ENCODE measurements around the gene SPTLC1. TPM values are rescaled to one million over a fixed set of nuclear protein-coding genes. Genes with fewer than 3 reads are reported as not detected.

The SPTLC1 gene, protein sequence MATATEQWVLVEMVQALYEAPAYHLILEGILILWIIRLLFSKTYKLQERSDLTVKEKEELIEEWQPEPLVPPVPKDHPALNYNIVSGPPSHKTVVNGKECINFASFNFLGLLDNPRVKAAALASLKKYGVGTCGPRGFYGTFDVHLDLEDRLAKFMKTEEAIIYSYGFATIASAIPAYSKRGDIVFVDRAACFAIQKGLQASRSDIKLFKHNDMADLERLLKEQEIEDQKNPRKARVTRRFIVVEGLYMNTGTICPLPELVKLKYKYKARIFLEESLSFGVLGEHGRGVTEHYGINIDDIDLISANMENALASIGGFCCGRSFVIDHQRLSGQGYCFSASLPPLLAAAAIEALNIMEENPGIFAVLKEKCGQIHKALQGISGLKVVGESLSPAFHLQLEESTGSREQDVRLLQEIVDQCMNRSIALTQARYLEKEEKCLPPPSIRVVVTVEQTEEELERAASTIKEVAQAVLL
- 10 to 100 TPM; 13.4 to 86.5 (median 37.9) TPM for polyA plus RNA-seq
- long read RNA-seq, donor 1, transcript SPTLC1-201 (15 exons, 1,894 nt) = major isoform, 31 of 37 reads
- long read RNA-seq, donor 1, partial matches to known transcripts = 0 of 37 reads
- long read RNA-seq, donor 1, other reads (novel, unspliced or antisense) = 0 of 37 reads
- long read RNA-seq, donor 2, transcript SPTLC1-201 (15 exons, 1,894 nt) = major isoform, 7 of 12 reads
- long read RNA-seq, donor 2, partial matches to known transcripts = 0 of 12 reads
- long read RNA-seq, donor 2, other reads (novel, unspliced or antisense) = 0 of 12 reads
- long read RNA-seq, donor 3, transcript SPTLC1-204 (3 exons, 490 nt) = major isoform, 5 of 11 reads
- long read RNA-seq, donor 3, partial matches to known transcripts = 0 of 11 reads
- long read RNA-seq, donor 3, other reads (novel, unspliced or antisense) = 0 of 11 reads
- long read RNA-seq, donor 4, partial matches to known transcripts = 0 of 1 reads
- long read RNA-seq, donor 4, other reads (novel, unspliced or antisense) = 0 of 1 reads
- long read RNA-seq, donor 5, transcript SPTLC1-204 (3 exons, 490 nt) = major isoform, 7 of 10 reads
- long read RNA-seq, donor 5, partial matches to known transcripts = 0 of 10 reads
- long read RNA-seq, donor 5, other reads (novel, unspliced or antisense) = 0 of 10 reads
- long read RNA-seq, donor 6, transcript SPTLC1-201 (15 exons, 1,894 nt) = major isoform, 5 of 8 reads
- long read RNA-seq, donor 6, partial matches to known transcripts = 0 of 8 reads
- long read RNA-seq, donor 6, other reads (novel, unspliced or antisense) = 0 of 8 reads
- long read RNA-seq, donor 7, transcript SPTLC1-201 (15 exons, 1,894 nt) = major isoform, 8 of 16 reads
- long read RNA-seq, donor 7, transcript SPTLC1-202 (6 exons, 946 nt) = minor isoform, 5 of 16 reads
- long read RNA-seq, donor 7, partial matches to known transcripts = 0 of 16 reads
- long read RNA-seq, donor 7, other reads (novel, unspliced or antisense) = 0 of 16 reads
- long read RNA-seq, donor 8, partial matches to known transcripts = 0 of 1 reads
- long read RNA-seq, donor 8, other reads (novel, unspliced or antisense) = 0 of 1 reads
- long read RNA-seq, donor 9, partial matches to known transcripts = 0 of 2 reads
- long read RNA-seq, donor 9, other reads (novel, unspliced or antisense) = 0 of 2 reads
- long read RNA-seq, donor 10, transcript SPTLC1-201 (15 exons, 1,894 nt) = major isoform, 22 of 26 reads
- long read RNA-seq, donor 10, partial matches to known transcripts = 0 of 26 reads
- long read RNA-seq, donor 10, other reads (novel, unspliced or antisense) = 0 of 26 reads

- Histone ChIP-seq H3K4me1 (ENCODE audit: control insufficient read depth in 3 of 3, insufficient read depth in 2 of 3, low read depth in 1 of 3, low read length in 2 of 3) (peaks cover 0 to 7% (median 0%) of the 10 kb centered on the region in 3 donors), H3K27ac (ENCODE audit: low read depth in 1 of 3, low read length in 2 of 3) (peak within 1 kb of the TSS; percentile 78 to 91 (median 86)), H3K27me3 (ENCODE audit: control insufficient read depth in 3 of 3, insufficient read depth in 3 of 3, low read length in 3 of 3) (peaks cover 0 to 5% (median 0%) of the 10 kb centered on the region in 3 donors), H3K4me3 (ENCODE audit: low read depth in 1 of 3, low read length in 3 of 3) (peak within 1 kb of the TSS; percentile 79 to 93 (median 81)), H3K36me3 (ENCODE audit: control insufficient read depth in 3 of 3, insufficient read depth in 2 of 3, low read depth in 1 of 3, low read length in 3 of 3) (no peaks in the 10 kb centered on the region), H3K9me3 (ENCODE audit: control insufficient read depth in 2 of 2, insufficient read depth in 1 of 2, low read depth in 1 of 2, low read length in 1 of 2) (no peaks in the 10 kb centered on the region)
- 0 to 1% (median 1%) methylated on average over 57 to 60 of the region's 60 CpGs for WGBS, 3 donors
- FAIRE-seq (no peak), DNase-seq (peak; percentile 95 to 99)
These were observed at the start of gene SPTLC1 for GRCh38 chr9:92115071-92115858. TSS of gene SPTLC1 (minus strand) at chr9:92115413. CDS start at chr9:92115370, 43 bp downstream.

DNA sequence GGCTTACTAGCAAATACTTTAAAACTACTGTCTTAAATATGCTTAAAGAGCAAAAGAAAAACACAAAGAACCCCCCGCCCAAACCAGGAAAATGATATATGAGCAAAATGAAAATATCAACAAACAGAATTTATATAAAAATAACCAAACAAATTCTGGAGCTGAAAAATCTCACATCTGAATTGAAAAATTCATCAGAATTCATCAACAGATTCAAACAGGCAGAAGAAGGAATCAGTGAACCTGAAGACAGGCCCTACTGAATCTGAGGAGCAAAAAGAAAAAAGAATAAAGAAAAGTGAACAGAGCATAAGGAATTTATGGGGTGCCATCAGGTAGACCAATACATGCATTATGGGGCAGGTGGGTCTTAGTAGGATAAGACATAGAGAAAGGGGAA is 49.8 kb upstream of the SPTLC1 start:
- Histone ChIP-seq H3K36me3 (ENCODE audit: control insufficient read depth in 3 of 3, insufficient read depth in 2 of 3, low read depth in 1 of 3, low read length in 3 of 3) (no peaks in the 10 kb centered on the region), H3K4me3 (ENCODE audit: low read depth in 1 of 3, low read length in 3 of 3) (no peak overlapping the region), H3K9me3 (ENCODE audit: control insufficient read depth in 2 of 2, insufficient read depth in 1 of 2, low read depth in 1 of 2, low read length in 1 of 2) (peaks cover 0 to 15% of the 10 kb centered on the region in 2 donors), H3K4me1 (ENCODE audit: control insufficient read depth in 3 of 3, insufficient read depth in 2 of 3, low read depth in 1 of 3, low read length in 2 of 3) (no peaks in the 10 kb centered on the region), H3K27me3 (ENCODE audit: control insufficient read depth in 3 of 3, insufficient read depth in 3 of 3, low read length in 3 of 3) (peaks cover 0 to 5% (median 0%) of the 10 kb centered on the region in 3 donors), H3K27ac (ENCODE audit: low read depth in 1 of 3, low read length in 2 of 3) (no peak overlapping the region)
- WGBS, 3 donors = 92 to 97% (median 94%) methylated on average over 1 of the region's 1 CpG
- no peak for FAIRE-seq
- DNase-seq = no peak

DNA sequence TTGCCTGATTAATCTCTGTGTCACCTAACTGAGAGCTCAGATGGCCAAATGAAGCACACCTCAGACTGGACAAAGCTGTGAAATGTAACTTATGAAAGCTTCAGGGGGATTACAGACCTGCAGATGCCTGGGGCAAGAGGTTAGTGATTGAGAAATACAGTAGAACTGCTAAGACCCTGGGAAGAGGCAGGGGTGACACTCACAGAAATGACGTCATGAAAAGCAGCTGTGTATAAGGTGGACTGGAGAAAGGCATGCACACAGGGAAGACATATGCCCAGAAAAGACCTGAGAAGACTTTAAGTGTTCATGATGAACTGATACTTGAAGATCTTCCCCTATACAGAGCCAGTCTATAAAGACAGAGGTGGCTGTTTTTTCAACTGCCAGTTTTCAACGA is 49.3 kb upstream of the SPTLC1 start:
- DNase-seq (no peak), FAIRE-seq (no peak)
- H3K4me1 ChIP-seq (ENCODE audit: control insufficient read depth in 3 of 3, insufficient read depth in 2 of 3, low read depth in 1 of 3, low read length in 2 of 3) = no peaks in the 10 kb centered on the region
- no peak overlapping the region for H3K27ac ChIP-seq (ENCODE audit: low read depth in 1 of 3, low read length in 2 of 3)
- peaks cover 0 to 15% of the 10 kb centered on the region in 2 donors for H3K9me3 ChIP-seq (ENCODE audit: control insufficient read depth in 2 of 2, insufficient read depth in 1 of 2, low read depth in 1 of 2, low read length in 1 of 2)
- H3K36me3 ChIP-seq (ENCODE audit: control insufficient read depth in 3 of 3, insufficient read depth in 2 of 3, low read depth in 1 of 3, low read length in 3 of 3) = no peaks in the 10 kb centered on the region
- no peak overlapping the region for H3K4me3 ChIP-seq (ENCODE audit: low read depth in 1 of 3, low read length in 3 of 3)
- WGBS, 3 donors = 79 to 90% (median 90%) methylated on average over 2 of the region's 2 CpGs
- H3K27me3 ChIP-seq (ENCODE audit: control insufficient read depth in 3 of 3, insufficient read depth in 3 of 3, low read length in 3 of 3) = peaks cover 0 to 5% (median 0%) of the 10 kb centered on the region in 3 donors

GRCh38 chr9:92163276-92163675 is 48.1 kb upstream of the SPTLC1 start:
- no peaks in the 10 kb centered on the region for H3K4me1 ChIP-seq (ENCODE audit: control insufficient read depth in 3 of 3, insufficient read depth in 2 of 3, low read depth in 1 of 3, low read length in 2 of 3)
- WGBS, 3 donors = 79 to 84% (median 80%) methylated on average over 4 of the region's 4 CpGs
- FAIRE-seq = no peak

DNA sequence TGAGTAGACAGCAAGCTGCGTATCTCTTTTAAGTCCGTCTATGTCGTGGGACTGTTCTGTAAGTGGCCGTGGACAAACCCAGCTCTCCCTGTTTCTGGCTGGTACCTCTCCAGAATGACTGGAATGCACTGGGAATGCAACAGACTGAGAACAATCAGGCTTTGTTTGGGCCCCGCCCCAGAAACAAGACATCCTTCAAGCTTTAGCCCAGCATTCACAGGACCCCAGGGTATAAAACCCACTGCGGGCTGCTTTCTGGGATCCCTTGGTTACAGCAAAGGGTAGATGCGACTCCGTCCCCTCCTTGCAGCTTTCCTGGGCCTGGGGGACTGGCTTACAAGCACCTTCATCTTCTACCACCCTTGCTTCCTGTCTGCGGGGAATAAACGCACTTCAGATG is 45.6 kb upstream of the SPTLC1 start:
- Histone ChIP-seq H3K9me3 (ENCODE audit: control insufficient read depth in 2 of 2, insufficient read depth in 1 of 2, low read depth in 1 of 2, low read length in 1 of 2) (peaks cover 0 to 15% of the 10 kb centered on the region in 2 donors), H3K4me1 (ENCODE audit: control insufficient read depth in 3 of 3, insufficient read depth in 2 of 3, low read depth in 1 of 3, low read length in 2 of 3) (no peaks in the 10 kb centered on the region), H3K27me3 (ENCODE audit: control insufficient read depth in 3 of 3, insufficient read depth in 3 of 3, low read length in 3 of 3) (peaks cover 0 to 5% (median 5%) of the 10 kb centered on the region in 3 donors), H3K4me3 (ENCODE audit: low read depth in 1 of 3, low read length in 3 of 3) (no peak overlapping the region), H3K27ac (ENCODE audit: low read depth in 1 of 3, low read length in 2 of 3) (no peak overlapping the region), H3K36me3 (ENCODE audit: control insufficient read depth in 3 of 3, insufficient read depth in 2 of 3, low read depth in 1 of 3, low read length in 3 of 3) (no peaks in the 10 kb centered on the region)
- FAIRE-seq (no peak), DNase-seq (no peak)
- WGBS, 3 donors = 85 to 93% (median 90%) methylated on average over 10 of the region's 10 CpGs

More at GRCh38 chr9:92163276-92163675, 48.1 kb upstream of the SPTLC1 start:
- no peak overlapping the region for H3K4me3 ChIP-seq (ENCODE audit: low read depth in 1 of 3, low read length in 3 of 3)
- H3K36me3 ChIP-seq (ENCODE audit: control insufficient read depth in 3 of 3, insufficient read depth in 2 of 3, low read depth in 1 of 3, low read length in 3 of 3) = no peaks in the 10 kb centered on the region
- H3K27me3 ChIP-seq (ENCODE audit: control insufficient read depth in 3 of 3, insufficient read depth in 3 of 3, low read length in 3 of 3) = peaks cover 0 to 5% (median 2%) of the 10 kb centered on the region in 3 donors
- no peak overlapping the region for H3K27ac ChIP-seq (ENCODE audit: low read depth in 1 of 3, low read length in 2 of 3)
- peaks cover 0 to 15% of the 10 kb centered on the region in 2 donors for H3K9me3 ChIP-seq (ENCODE audit: control insufficient read depth in 2 of 2, insufficient read depth in 1 of 2, low read depth in 1 of 2, low read length in 1 of 2)
- no peak for DNase-seq

- no peaks in the 10 kb centered on the region for H3K4me1 ChIP-seq (ENCODE audit: control insufficient read depth in 3 of 3, insufficient read depth in 2 of 3, low read depth in 1 of 3, low read length in 2 of 3)
- peaks cover 0 to 6% of the 10 kb centered on the region in 2 donors for H3K9me3 ChIP-seq (ENCODE audit: control insufficient read depth in 2 of 2, insufficient read depth in 1 of 2, low read depth in 1 of 2, low read length in 1 of 2)
- 76 to 82% (median 79%) methylated on average over 5 of the region's 5 CpGs for WGBS, 3 donors
- no peaks in the 10 kb centered on the region for H3K36me3 ChIP-seq (ENCODE audit: control insufficient read depth in 3 of 3, insufficient read depth in 2 of 3, low read depth in 1 of 3, low read length in 3 of 3)
- FAIRE-seq (no peak), DNase-seq (no peak)
- peaks cover 0 to 5% (median 5%) of the 10 kb centered on the region in 3 donors for H3K27me3 ChIP-seq (ENCODE audit: control insufficient read depth in 3 of 3, insufficient read depth in 3 of 3, low read length in 3 of 3)
- H3K4me3 ChIP-seq (ENCODE audit: low read depth in 1 of 3, low read length in 3 of 3) = no peak overlapping the region
- no peak overlapping the region for H3K27ac ChIP-seq (ENCODE audit: low read depth in 1 of 3, low read length in 2 of 3)
These were observed 43.8 kb upstream of the SPTLC1 start for GRCh38 chr9:92159058-92159457.

DNA sequence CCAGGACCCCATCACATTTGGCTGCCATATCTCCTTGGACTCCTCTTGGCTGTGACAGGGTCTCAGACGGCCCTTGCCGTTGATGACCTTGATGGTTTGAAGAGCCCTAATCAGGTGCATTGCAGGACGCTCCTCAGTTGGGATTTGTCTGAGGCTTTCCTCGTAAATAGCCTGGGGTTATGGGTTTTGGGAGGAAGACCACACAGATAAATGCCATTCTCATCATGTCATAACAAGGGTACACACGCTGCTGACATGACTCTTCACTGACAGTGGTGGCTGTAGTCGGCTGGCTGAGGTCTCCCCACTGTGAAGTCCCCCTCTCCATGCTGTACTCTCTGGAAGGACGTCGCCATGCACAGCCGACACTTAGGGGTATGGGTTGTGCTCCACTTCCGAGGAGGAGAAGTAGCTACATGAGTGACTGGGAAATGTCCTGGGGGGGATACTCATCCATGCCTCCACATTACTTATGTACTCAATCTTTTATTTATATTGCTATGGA is 42.9 kb upstream of the SPTLC1 start:
- WGBS, 3 donors = 80 to 87% (median 83%) methylated on average over 10 of the region's 10 CpGs
- H3K4me3 ChIP-seq (ENCODE audit: low read depth in 1 of 3, low read length in 3 of 3) = no peak overlapping the region
- FAIRE-seq (no peak), DNase-seq (no peak)
- no peaks in the 10 kb centered on the region for H3K36me3 ChIP-seq (ENCODE audit: control insufficient read depth in 3 of 3, insufficient read depth in 2 of 3, low read depth in 1 of 3, low read length in 3 of 3)
- no peaks in the 10 kb centered on the region for H3K4me1 ChIP-seq (ENCODE audit: control insufficient read depth in 3 of 3, insufficient read depth in 2 of 3, low read depth in 1 of 3, low read length in 2 of 3)
- H3K9me3 ChIP-seq (ENCODE audit: control insufficient read depth in 2 of 2, insufficient read depth in 1 of 2, low read depth in 1 of 2, low read length in 1 of 2) = peaks cover 0 to 6% of the 10 kb centered on the region in 2 donors
- peaks cover 0 to 5% (median 5%) of the 10 kb centered on the region in 3 donors for H3K27me3 ChIP-seq (ENCODE audit: control insufficient read depth in 3 of 3, insufficient read depth in 3 of 3, low read length in 3 of 3)
- H3K27ac ChIP-seq (ENCODE audit: low read depth in 1 of 3, low read length in 2 of 3) = no peak overlapping the region
